Activated CD4-positive, alpha-beta memory T cell treated with anti-CD3 and anti-CD28 coated beads, Interleukin-2, amount 10 ng/mL, durations not matched to agents 7 days and 5 days (primary cell): ENCODE measurements around the gene KRT6B. TPM values are rescaled to one million over a fixed set of nuclear protein-coding genes. Genes with fewer than 3 reads are reported as not detected.
"Not testable (repeated sequence)": the region's sequence is repeated elsewhere in the genome, so short reads cannot be mapped to it uniquely, and the experiment has no call there.

Source experiments
- CTCF ChIA-PET: fragments of 350-600 bp; sonication (Branson Sonifier 250); formaldehyde crosslinking; loops from one replicate; lab custom pipeline; 2021; ENCODE audit warnings: antibody characterized with exemption, inconsistent platforms; lab: Charles Lee
- POLR2A ChIA-PET: fragments of 350-600 bp; sonication (Branson Sonifier 250); formaldehyde crosslinking; loops from one replicate; lab custom pipeline; 2021; ENCODE audit warnings: antibody characterized with exemption; lab: Charles Lee
- DNase-seq: peaks from one replicate; pipeline ENCODE4 v3.0.0-alpha.2; 2020
- H3K27ac Mint-ChIP-seq: one replicate; pipeline ENCODE4 v1.8.0; 2021; ENCODE audit warnings: mild to moderate bottlenecking, mixed read lengths
- H3K27me3 Mint-ChIP-seq: one replicate; pipeline ENCODE4 v1.8.0; 2021; ENCODE audit warnings: mixed read lengths
- H3K36me3 Mint-ChIP-seq: one replicate; pipeline ENCODE4 v1.8.0; 2021; ENCODE audit warnings: low read depth, mixed read lengths
- H3K4me1 Mint-ChIP-seq: one replicate; pipeline ENCODE4 v1.8.0; 2021; ENCODE audit warnings: mixed read lengths
- H3K4me3 Mint-ChIP-seq: one replicate; pipeline ENCODE4 v1.8.0; 2021; ENCODE audit warnings: mild to moderate bottlenecking, mixed read lengths
- H3K9me3 Mint-ChIP-seq: one replicate; pipeline ENCODE4 v1.8.0; 2021; ENCODE audit warnings: mixed read lengths
- total RNA-seq, 2 experiments: library from RNA; stranded (reverse); gene quantifications; one replicate each; pipeline ENCODE4 v1.2.3, GENCODE V29; 2021

KRT6B gene
- total RNA-seq, 2 experiments from 2014 or later = not detected

- CTCF ChIA-PET = no interaction called here
- Mint-ChIP-seq H3K27ac (no peak overlapping the region), H3K9me3 (peaks cover 4% of the 10 kb centered on the region), H3K36me3 (no peaks in the 10 kb centered on the region), H3K27me3 (peaks cover 29% of the 10 kb centered on the region), H3K4me1 (no peaks in the 10 kb centered on the region), H3K4me3 (no peak overlapping the region)
- POLR2A ChIA-PET = no interaction called here
- no peak for DNase-seq
Measured at GRCh38 chr12:52488736-52489135, 36.8 kb upstream of the KRT6B start.

DNA sequence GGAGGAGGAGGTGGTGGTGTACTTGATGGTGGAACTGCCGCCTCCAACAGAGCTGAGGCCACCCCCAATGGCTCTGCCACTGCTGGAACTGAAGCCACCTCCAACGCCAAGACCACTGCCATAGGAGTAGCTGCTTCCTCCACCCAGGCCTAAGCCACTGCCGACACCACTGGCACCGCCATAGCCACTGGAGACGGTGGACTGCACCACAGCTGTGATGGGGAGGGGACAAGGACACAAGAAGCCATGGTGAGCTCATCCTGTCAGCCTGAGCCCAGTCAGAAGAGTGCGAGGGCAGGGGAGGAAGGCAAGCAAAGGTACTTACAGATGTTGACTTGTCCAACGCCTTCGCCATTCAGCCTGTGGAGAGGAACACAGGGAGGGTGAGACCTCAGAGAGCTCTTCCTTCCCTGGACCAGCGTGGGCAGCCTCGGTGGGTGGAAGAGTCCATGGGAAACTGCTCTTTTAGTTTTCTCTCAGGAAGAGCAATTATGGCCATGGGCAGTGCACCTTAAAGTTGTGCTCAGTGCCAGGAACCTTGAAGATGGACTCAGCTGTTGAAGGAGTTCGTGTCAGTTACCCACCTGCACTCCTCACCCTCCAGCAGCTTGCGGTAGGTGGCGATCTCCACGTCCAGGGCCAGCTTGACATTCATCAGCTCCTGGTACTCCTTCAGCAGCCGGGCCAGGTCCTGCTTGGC is 35.9 kb upstream of the KRT6B start:
- H3K9me3 Mint-ChIP-seq, CTCF ChIA-PET, H3K36me3 Mint-ChIP-seq, DNase-seq, POLR2A ChIA-PET, H3K27ac Mint-ChIP-seq, H3K4me1 Mint-ChIP-seq, H3K4me3 Mint-ChIP-seq: not testable (repeated sequence)
- peaks cover 34% of the 10 kb centered on the region for H3K27me3 Mint-ChIP-seq

- peaks cover 37% of the 10 kb centered on the region for H3K27me3 Mint-ChIP-seq
- POLR2A ChIA-PET = no interaction called here
- CTCF ChIA-PET = no interaction called here
- DNase-seq = no peak
- peaks cover 4% of the 10 kb centered on the region for H3K9me3 Mint-ChIP-seq
- no peaks in the 10 kb centered on the region for H3K4me1 Mint-ChIP-seq
- no peak overlapping the region for H3K27ac Mint-ChIP-seq
- no peaks in the 10 kb centered on the region for H3K36me3 Mint-ChIP-seq
- H3K4me3 Mint-ChIP-seq = no peak overlapping the region
Measured at GRCh38 chr12:52487211-52487610, 35.3 kb upstream of the KRT6B start.

- CTCF ChIA-PET = no interaction called here
- H3K36me3 Mint-ChIP-seq = no peaks in the 10 kb centered on the region
- H3K4me3 Mint-ChIP-seq = no peak overlapping the region
- H3K27ac Mint-ChIP-seq = no peak overlapping the region
- H3K4me1 Mint-ChIP-seq = no peaks in the 10 kb centered on the region
- POLR2A ChIA-PET = no interaction called here
- peaks cover 4% of the 10 kb centered on the region for H3K9me3 Mint-ChIP-seq
- peaks cover 41% of the 10 kb centered on the region for H3K27me3 Mint-ChIP-seq
- DNase-seq = no peak
Measured at GRCh38 chr12:52486166-52487105, 34.5 kb upstream of the KRT6B start.

GRCh38 chr12:52480073-52480472 is 28.1 kb upstream of the KRT6B start:
- H3K36me3 Mint-ChIP-seq = no peaks in the 10 kb centered on the region
- ChIA-PET CTCF (no interaction called here), POLR2A (no interaction called here)
- no peak overlapping the region for H3K4me3 Mint-ChIP-seq
- no peaks in the 10 kb centered on the region for H3K4me1 Mint-ChIP-seq
- H3K27ac Mint-ChIP-seq = no peak overlapping the region
- no peak for DNase-seq
- H3K9me3 Mint-ChIP-seq = peaks cover 5% of the 10 kb centered on the region
- H3K27me3 Mint-ChIP-seq = peaks cover 50% of the 10 kb centered on the region

GRCh38 chr12:52477651-52478050 is 25.7 kb upstream of the KRT6B start:
- peaks cover 2% of the 10 kb centered on the region for H3K9me3 Mint-ChIP-seq
- ChIA-PET POLR2A (no interaction called here), CTCF (no interaction called here)
- H3K27me3 Mint-ChIP-seq = peaks cover 30% of the 10 kb centered on the region
- no peaks in the 10 kb centered on the region for H3K36me3 Mint-ChIP-seq
- no peak for DNase-seq
- H3K4me3 Mint-ChIP-seq = no peak overlapping the region
- no peak overlapping the region for H3K27ac Mint-ChIP-seq
- no peaks in the 10 kb centered on the region for H3K4me1 Mint-ChIP-seq

DNA sequence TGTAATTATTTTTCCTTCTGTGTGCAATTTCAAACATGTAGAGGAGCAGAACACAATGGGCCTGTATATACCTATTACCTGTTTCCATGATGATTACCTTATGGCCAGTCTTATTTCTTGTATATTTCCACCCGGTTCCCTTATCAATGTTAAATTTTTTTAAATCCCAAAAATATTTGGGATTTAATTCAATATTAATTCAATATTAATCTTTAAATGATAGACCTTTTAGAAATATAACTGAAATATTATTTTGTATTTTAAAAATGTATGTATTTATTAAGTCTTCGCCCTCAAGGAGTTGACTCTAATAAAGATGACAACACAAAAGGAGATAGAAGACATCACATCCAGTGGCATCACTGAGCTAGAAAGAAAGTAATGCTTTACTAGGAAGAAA is 22.3 kb upstream of the KRT6B start:
- no peak overlapping the region for H3K27ac Mint-ChIP-seq
- H3K9me3 Mint-ChIP-seq = peaks cover 2% of the 10 kb centered on the region
- H3K27me3 Mint-ChIP-seq = peaks cover 23% of the 10 kb centered on the region
- no peak overlapping the region for H3K4me3 Mint-ChIP-seq
- DNase-seq = no peak
- ChIA-PET CTCF (no interaction called here), POLR2A (no interaction called here)
- H3K36me3 Mint-ChIP-seq = no peaks in the 10 kb centered on the region
- no peaks in the 10 kb centered on the region for H3K4me1 Mint-ChIP-seq

DNA sequence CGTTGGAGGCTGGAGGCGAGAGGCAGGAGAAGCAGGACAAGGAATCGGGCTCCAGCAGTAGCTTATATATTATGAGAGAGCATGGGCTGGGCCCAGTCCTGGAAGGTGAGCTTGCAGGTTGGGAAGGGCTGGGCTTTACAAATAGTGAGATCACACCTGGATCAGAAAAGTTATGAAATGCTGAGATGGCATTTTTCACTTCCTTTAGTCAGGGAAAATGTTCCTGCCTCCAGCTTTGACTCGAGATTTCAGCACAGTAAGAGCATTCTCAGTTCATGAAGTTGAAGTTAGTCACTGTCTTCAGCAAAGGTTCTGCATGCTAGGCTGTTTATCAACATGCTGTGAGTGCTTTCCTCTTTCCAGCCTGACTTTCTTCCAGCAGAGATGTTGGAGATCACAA is 21.8 kb upstream of the KRT6B start, which contains the start of gene KRT6C:
TSS of gene KRT6C (minus strand) at position 38 of the 400 bp plus-strand sequence. CDS start 68 bp downstream, outside the sequence.
- Mint-ChIP-seq H3K4me1 (no peaks in the 10 kb centered on the region), H3K4me3 (no peak within 1 kb of the TSS), H3K27ac (no peak within 1 kb of the TSS), H3K27me3 (peaks cover 23% of the 10 kb centered on the region), H3K9me3 (peaks cover 2% of the 10 kb centered on the region), H3K36me3 (no peaks in the 10 kb centered on the region)
- DNase-seq = no peak
- ChIA-PET CTCF (no interaction called here), POLR2A (no interaction called here)

DNA sequence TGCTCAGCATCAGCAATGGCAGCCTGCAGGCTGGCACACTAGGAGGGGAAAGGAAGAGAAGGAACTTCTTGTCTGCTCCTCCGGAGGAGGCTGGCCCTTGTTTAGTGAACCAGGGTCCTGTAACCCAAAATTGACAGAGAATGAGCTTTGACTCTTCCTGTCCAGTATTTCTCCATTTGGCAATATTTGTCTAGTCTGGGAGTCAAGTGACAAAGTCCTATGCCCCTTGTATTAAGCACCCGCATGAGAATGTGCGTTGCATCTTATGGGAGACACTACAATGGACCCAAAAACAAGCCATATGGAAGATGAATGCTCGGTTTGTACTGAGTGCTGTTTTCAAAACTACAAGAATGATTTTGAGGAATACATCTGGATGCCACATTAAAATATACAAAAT is 17.9 kb upstream of the KRT6B start:
- ChIA-PET POLR2A (no interaction called here), CTCF (no interaction called here)
- no peak overlapping the region for H3K27ac Mint-ChIP-seq
- H3K27me3 Mint-ChIP-seq = peaks cover 15% of the 10 kb centered on the region
- H3K36me3 Mint-ChIP-seq = no peaks in the 10 kb centered on the region
- no peak overlapping the region for H3K4me3 Mint-ChIP-seq
- DNase-seq = no peak
- H3K4me1 Mint-ChIP-seq = no peaks in the 10 kb centered on the region
- H3K9me3 Mint-ChIP-seq = no peaks in the 10 kb centered on the region

GRCh38 chr12:52464897-52465296 is 13.0 kb upstream of the KRT6B start:
- no peak overlapping the region for H3K4me3 Mint-ChIP-seq
- ChIA-PET CTCF (no interaction called here), POLR2A (no interaction called here)
- H3K27me3 Mint-ChIP-seq = peaks cover 32% of the 10 kb centered on the region
- H3K27ac Mint-ChIP-seq = no peak overlapping the region
- H3K4me1 Mint-ChIP-seq = no peaks in the 10 kb centered on the region
- no peak for DNase-seq
- H3K9me3 Mint-ChIP-seq = no peaks in the 10 kb centered on the region
- H3K36me3 Mint-ChIP-seq = no peaks in the 10 kb centered on the region

DNA sequence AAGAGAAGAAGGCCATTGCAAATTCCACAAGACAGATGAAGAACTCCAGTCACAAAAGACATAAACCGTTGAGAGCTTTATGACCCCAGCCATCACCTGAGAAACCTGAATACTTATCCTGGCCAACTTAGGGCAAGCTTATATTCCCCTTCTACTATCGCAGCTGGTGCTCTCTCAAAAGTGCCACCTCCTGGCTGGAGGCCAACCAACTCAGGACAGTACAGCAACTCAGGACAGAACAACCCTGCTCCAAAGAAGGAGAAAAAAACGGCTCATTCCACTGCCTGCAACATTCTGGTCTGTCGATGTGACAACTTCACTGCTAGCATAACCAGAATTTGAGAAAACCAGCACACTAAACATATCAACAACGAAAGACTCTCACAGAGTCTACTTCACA is 9.7 kb upstream of the KRT6B start:
- Mint-ChIP-seq H3K27ac (no peak overlapping the region), H3K36me3 (no peaks in the 10 kb centered on the region), H3K9me3 (no peaks in the 10 kb centered on the region), H3K4me1 (no peaks in the 10 kb centered on the region), H3K4me3 (no peak overlapping the region), H3K27me3 (peaks cover 37% of the 10 kb centered on the region)
- POLR2A ChIA-PET = no interaction called here
- CTCF ChIA-PET = no interaction called here
- no peak for DNase-seq

DNA sequence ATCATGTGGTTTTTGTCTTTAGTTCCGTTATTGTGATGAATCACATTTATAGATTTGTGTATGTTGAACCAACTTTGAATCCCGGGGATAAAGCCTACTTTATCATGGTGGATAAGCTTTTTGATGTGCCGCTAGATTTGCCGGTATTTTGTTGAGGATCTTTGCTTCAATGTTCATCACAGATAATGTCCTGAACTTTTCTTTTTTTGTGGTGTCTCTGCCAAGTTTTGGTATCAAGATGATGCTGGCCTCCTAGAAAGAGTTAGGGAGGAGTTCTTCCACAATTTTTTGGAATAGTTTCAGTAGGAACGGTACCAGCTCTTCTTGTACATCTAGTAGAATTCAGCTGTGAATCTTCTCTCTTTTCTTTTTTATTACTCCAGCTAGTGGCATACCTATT is 6.9 kb upstream of the KRT6B start:
- H3K4me3 Mint-ChIP-seq = no peak overlapping the region
- H3K4me1 Mint-ChIP-seq = peaks cover 10% of the 10 kb centered on the region
- POLR2A ChIA-PET = no interaction called here
- no peak overlapping the region for H3K27ac Mint-ChIP-seq
- H3K27me3 Mint-ChIP-seq = peaks cover 37% of the 10 kb centered on the region
- H3K9me3 Mint-ChIP-seq = no peaks in the 10 kb centered on the region
- no peak for DNase-seq
- CTCF ChIA-PET = no interaction called here
- no peaks in the 10 kb centered on the region for H3K36me3 Mint-ChIP-seq

- H3K27ac Mint-ChIP-seq = no peak overlapping the region
- H3K4me3 Mint-ChIP-seq = no peak overlapping the region
- H3K9me3 Mint-ChIP-seq = no peaks in the 10 kb centered on the region
- peaks cover 10% of the 10 kb centered on the region for H3K4me1 Mint-ChIP-seq
- H3K36me3 Mint-ChIP-seq = no peaks in the 10 kb centered on the region
- ChIA-PET CTCF (no interaction called here), POLR2A (no interaction called here)
- no peak for DNase-seq
- H3K27me3 Mint-ChIP-seq = peaks cover 24% of the 10 kb centered on the region
Measured at GRCh38 chr12:52455821-52456220, 3.9 kb upstream of the KRT6B start.
